K562 (cell line): Measurements from ENCODE around the gene TM9SF3. TPM values are rescaled to one million over a fixed set of nuclear protein-coding genes. Genes with fewer than 3 reads are reported as not detected.

Experiments
- CHD7 ChIP-seq: fragments of 200-600 bp; sonication (generic); IDR thresholded peaks from one replicate; pipeline ENCODE4 v1.6.1; 2012; ENCODE audit warnings: mild to moderate bottlenecking, low read depth, low read length, inconsistent platforms
- GABPA ChIP-seq: fragments of 200-800 bp; sonication (Bioruptor generic); conservative IDR thresholded peaks from 2 replicates; pipeline ENCODE4 v1.6.1; 2016; ENCODE audit warnings: low read depth, missing genetic modification characterization, missing compliant biosample characterization
- KDM4B ChIP-seq, 2 experiments: fragments of 450-650 bp in 1 of 2; sonication (generic) in 1 of 2; IDR thresholded peaks; 2 replicates each; pipeline ENCODE4 v1.6.1; 2016 to 2017; ENCODE audit warnings: borderline replicate concordance in 2 of 2, antibody characterized with exemption in 1 of 2, low read depth in 1 of 2, mild to moderate bottlenecking in 1 of 2
- MNT ChIP-seq, 2 experiments: fragments of 450-650 bp; conservative IDR thresholded peaks; 2 replicates each; pipeline ENCODE4 v1.6.1; 2017; ENCODE audit warnings: mild to moderate bottlenecking in 2 of 2, moderate library complexity in 2 of 2
- PTRF ChIP-seq: fragments of 450-650 bp; IDR thresholded peaks from 2 replicates; pipeline ENCODE4 v1.6.1; 2016; ENCODE audit warnings: mild to moderate bottlenecking, missing genetic modification characterization, missing compliant biosample characterization
- SRSF1 ChIP-seq: fragments of 200-400 bp; formaldehyde crosslinking; IDR thresholded peaks from 2 replicates; pipeline ENCODE4 v1.6.1; 2017; ENCODE audit warnings: mild to moderate bottlenecking, low read depth, low read length, moderate library complexity
- polyA plus RNA-seq, 8 experiments: library from polyadenylated mRNA; depleted of rRNA in 4 of 8; stranded (reverse) in 5 of 8; unstranded in 3 of 8; fragments of >200 nt; fragmentation: Nextera tagmentation in 2 of 8; fragmentation: Illumina TruSeq in 1 of 8; extraction: Ambion mirVana in 2 of 8; extraction: Trizol in 1 of 8; gene quantifications; 2 replicates each; pipeline versions ENCODE4 v1.2.1 to v1.2.3, GENCODE V29; 2011 to 2014; ENCODE audit warnings: inconsistent platforms in 1 of 8, missing spikeins in 1 of 8
- total RNA-seq, 7 experiments: library from RNA; depleted of rRNA in 6 of 7; stranded (reverse); fragments of >200 nt in 6 of 7; fragmentation: Illumina TruSeq in 2 of 7; extraction: Trizol in 2 of 7; gene quantifications; 2 replicates each; pipeline versions ENCODE4 v1.2.1 to v1.2.3, GENCODE V29; 2011 to 2021; ENCODE audit warnings: low replicate concordance in 1 of 7

Gene TM9SF3
- total and polyA plus RNA-seq, 9 of the 15 experiments (the other 6 are each of a cell fraction or from before 2014, with no cell fraction given) = 16.1 to 63.1 (median 34.9) TPM

GRCh38 chr10:96540240-96540639 is 46.6 kb downstream of the TM9SF3 start (continued):
- no peak for TF ChIP-seq CHD7
- no peak for TF ChIP-seq KDM4B (IDR thresholded peaks at IDR 0.05; ENCODE audit: borderline replicate concordance in 2 of 2, low read depth in 1 of 2)
- no peak for TF ChIP-seq SRSF1
- TF ChIP-seq PTRF (tag) = no peak
- no peak for TF ChIP-seq GABPA
- no peak for TF ChIP-seq MNT (conservative IDR thresholded peaks at IDR 0.05)
